HG02798 (cell line): ENCODE measurements around the gene LETM1.

Experiments
- ATAC-seq: cut with Tn5 transposase; IDR thresholded peaks from one replicate; pipeline ENCODE4 v1.9.1; 2021; ENCODE audit warnings: mild to moderate bottlenecking; ENCODE audit not compliant: unreplicated experiment, poor library complexity

LETM1 gene

DNA sequence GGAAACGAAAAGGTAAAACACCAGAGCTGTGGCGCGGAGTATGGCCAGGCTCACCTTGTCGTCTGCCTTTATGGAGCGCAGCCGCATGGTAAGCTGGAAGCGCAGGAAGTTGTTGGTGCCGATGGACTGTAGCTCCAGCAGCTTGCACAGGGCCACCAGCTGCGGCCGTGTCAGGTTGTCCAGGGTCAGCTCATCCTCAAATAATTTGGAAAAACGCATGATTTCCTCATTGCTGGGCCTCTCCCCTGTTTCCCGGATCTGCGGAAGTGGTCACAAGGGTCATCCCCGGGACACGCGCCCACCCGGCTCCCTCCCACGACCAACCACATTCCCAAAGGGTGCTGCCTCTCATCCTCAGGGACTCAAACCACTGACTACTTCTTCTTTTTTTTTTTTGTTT lies 23.3 kb downstream of the LETM1 start:
- no peak for ATAC-seq

DNA sequence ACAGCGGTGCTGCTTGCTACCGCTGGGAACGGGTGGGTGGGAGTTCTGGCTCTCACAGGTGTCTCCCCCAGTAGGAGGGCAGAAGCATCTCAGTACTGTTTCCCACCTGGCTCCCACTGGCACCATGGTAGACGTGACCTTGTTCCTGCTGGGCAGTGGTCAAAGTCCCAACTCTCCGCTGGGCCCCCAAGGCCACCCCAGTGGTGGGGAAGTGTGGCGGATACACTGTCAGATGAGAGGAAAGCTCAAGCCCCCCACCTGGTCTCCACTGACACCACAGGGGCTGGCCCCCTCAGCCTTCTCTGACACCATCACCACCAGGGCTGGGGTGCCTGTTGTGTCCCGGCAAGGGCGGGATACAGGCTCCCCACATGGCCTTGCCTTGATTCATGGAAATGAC lies 24.6 kb downstream of the LETM1 start:
- ATAC-seq: no peak

DNA sequence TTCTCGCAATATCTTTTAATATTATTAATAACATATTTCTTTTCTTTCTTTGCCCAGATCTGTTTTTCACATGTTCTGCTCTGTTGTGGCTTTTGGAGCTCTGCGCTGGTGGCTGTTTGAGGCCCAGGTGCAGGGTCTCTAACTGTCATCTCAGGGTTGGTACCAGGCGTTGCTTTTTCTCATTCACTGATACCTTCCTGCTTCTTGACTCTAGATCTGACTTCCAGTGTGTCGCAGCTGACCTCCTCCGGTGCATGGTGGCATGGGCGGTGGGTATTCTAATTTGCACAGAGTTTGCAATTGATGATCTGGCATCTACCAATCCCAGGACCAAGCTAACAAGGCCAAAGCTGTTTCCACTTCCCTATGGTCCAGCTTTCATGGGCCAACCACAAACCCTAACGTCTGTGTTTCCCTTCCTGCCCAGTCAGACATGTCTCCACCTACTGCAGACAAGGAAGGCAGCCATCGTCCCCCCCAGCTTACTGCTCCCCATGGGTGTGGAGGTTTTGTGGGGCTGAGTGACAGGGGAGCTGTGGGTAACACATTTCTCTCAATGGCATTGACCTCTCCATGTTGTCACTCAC lies 25.2 kb downstream of the LETM1 start:
- no peak for ATAC-seq

DNA sequence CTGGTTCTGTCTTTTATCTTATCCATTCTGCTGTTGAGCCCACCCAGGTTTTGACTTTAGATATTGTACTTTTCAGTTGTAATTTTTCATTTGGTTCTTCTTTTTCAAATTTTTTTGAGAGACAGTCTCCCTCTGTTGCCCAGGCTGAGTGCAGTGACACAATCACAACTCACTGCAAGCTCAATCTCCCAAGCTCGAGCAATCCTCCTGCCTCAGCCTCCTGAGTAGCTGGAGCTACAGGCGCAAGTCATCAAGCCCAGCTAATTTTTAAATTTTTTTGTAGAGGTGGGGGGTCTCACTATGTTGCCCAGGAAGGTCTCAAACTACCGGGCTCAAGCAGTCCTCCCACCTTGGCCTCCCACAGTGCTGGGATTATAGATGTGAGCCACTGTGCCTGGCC lies 25.7 kb downstream of the LETM1 start:
- ATAC-seq: no peak

DNA sequence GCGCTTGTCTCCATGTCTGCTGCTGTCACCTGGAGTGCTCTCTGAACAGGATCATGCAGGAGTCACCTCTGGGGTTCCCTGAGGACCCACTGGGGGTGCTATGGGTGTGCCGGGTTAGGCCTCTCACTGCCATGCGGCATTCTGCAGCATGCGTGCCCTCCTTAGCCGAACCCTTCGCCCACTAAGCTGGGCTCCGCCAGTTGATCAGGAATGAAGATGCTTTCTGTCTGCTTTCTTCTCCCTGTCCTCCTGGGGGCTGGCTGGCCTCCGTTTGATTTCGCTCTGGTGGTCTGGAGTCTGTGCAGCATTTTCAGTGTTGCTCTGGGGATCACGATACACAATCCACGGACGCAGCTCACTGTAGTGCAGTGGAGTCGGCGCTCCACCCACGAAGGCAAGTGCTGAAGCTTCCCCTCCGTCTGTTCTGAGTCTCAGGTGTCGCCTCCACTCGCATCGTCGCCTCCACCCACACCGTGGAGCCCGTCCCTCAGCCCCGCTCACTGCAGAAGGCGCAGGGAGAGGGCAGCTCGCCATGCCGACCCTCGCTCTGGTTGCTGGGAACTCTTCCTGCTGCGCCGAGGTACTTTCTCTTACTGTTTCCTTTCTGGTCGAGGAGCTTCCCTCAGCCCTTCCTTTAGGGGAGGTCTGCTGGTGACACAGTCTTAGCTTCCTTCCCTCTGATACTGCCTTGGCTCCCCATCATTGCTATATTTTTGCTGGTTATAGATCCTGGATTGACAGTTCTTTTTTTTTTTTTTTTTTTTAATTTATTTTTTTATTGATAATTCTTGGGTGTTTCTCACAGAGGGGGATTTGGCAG lies 29.2 kb downstream of the LETM1 start:
- no peak for ATAC-seq

DNA sequence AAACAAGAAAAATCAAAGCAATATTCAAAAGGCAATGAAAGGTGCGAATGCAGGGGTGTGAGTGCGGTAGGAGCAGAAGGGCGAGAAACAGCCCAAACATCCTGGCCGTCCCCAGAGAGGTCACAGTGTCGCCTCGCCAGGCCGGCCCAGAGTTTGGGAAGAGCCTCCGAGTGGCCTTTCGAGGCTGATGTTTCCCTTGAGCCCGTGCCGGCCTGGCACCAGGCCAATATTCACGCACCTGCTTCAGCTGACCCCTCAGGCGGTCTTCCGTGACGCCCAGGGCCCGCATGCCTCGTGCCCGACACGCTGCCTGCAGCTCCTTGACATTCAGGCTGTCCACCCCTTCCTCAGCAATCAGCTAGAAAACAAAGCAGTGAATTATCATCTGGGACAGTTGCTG lies 30.6 kb downstream of the LETM1 start:
- ATAC-seq: no peak

DNA sequence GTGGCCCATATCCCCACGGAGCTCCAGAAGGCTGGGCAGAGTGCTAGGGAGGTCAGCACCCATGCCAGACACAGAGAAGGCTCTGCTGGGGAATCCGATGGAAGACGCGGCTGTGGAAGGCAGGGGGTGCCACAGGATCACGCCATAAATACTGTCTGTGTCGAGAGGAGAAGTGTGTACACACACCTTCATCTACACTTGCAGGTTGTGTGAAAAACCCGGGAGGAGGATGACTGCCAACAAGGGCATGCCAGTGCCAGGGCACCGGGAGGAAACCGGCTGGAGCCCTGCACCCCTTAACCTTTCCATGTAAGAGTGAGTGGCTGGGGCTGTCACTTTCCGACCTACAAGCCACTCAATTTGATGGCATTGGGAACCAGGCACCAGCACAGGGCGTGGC lies 31.2 kb downstream of the LETM1 start:
- ATAC-seq: no peak

DNA sequence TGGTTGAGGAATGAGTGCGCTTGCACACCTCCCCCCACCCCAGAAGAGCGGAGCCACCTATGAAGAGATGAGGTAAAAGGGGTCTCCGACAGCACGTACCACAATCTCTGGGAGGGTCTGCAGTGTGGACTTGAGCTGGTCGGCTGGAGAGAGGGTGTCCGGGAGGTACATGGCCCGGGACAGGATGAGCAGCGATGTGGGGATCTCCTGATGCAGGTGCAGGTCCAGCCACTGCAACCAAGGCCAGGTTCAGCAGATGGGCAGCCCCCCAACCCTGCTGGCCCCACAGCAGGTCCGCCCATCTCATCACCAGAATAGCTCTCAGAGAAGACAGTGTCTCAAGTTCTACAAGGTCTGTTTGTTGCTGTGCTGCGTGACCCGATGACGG lies 32.4 kb downstream of the LETM1 start:
- ATAC-seq: no peak

DNA sequence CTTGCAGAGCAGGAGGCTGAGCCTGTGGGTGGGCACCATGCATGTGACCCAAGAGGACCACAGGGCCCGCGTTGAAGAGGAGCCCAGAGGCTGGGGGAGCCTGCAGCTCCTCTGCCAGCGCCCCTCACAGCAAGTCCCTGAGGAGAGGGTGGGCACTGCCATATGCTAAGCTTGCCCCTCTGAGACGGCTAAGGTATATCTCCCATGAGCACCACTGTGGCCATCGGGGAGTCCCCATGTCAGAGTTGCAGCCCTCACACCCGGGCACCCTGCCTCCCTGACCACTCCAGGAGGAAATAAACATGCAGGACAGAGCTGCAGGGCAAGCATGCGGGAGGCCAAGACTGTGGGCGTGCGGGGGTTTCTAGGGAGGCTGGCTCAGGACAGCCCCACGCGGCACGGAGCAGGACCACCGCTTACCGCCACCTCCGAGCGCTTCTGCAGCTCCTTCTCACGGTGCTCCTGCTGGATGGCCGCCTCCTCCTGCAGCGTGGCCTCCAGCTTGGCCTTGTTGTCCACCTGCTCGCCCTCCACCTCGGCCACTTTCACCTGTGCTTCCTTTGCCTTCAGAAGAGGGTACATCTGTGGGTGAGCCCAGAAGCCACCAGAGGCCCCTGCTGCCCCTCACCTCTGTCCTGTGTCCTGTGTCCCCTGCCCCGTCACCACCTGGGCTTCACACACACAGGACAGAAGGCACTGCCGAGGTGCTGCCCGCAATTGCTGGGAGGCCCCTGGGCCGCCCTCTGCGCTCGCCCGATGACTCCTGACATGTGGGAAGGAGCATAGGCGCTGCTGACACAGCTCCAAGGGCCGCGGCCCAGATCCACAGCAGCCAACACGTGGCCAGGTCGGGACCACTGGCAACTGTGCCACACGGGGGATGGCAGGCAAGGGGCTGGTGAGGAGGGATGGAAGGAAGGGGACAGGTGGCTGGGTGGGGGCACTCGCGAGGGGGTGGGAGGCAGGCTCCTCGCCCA lies 33.1 kb downstream of the LETM1 start:
- no peak for ATAC-seq

DNA sequence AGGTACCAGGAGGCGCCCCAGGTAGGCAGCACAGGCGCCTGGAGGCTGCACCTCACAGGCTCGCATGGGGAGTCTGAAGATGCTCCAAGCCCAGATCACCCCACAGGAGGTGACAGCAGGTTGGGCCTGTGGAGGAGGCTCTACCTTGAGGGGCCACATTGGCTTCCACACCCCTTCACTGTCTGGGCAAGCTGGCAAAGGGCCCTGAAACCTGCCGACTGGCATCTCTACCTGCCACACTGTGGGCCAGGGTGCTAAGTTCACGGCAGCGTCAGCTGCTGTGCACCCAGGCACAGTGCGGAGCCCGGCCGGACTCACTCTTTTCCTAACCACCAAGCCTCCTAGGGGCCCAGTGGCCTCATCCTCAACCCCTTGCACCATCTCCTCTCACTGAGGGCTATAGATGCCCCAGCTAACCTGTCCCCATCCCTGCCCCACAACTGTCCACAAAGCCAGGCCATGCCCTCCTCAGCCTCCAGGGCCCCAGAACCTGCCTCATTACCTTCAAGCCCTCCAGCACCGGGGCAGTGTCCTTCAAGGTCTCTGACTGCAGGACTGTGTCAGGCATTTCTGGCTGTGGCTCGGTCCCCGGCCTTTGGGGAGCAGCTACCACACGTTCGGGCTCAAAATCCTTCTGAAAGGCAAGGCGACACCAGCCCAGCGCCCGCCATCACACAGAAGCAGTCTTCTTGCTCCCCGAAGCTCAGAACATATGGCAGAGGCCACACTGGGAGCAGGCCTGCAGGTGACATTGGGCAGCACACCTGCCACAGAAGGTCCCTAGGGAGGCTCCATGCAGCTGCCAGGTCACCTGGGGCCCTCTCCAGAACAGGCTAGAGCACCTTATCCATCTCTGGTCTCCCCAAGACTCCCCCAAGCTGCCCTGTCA lies 34.0 kb downstream of the LETM1 start:
- no peak for ATAC-seq

DNA sequence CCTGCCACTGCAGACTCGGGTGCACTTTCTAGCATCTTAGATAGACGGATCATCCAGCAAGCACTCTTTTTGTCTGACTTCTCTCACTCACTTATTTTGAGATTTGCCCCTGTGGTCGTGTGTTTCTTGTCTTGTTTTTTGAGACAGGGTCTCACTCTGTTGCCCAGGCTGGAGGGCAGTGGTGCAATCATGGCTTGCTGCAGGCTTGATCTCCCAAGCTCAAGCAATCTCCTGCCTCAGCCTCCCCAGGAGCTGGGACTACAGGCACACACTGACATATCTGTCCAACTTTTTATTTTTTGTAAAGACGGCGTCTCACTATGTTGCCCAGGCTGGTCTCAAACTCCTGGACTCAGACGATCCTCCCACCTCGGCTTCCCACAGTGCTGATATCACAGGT lies 36.1 kb downstream of the LETM1 start:
- ATAC-seq: no peak

DNA sequence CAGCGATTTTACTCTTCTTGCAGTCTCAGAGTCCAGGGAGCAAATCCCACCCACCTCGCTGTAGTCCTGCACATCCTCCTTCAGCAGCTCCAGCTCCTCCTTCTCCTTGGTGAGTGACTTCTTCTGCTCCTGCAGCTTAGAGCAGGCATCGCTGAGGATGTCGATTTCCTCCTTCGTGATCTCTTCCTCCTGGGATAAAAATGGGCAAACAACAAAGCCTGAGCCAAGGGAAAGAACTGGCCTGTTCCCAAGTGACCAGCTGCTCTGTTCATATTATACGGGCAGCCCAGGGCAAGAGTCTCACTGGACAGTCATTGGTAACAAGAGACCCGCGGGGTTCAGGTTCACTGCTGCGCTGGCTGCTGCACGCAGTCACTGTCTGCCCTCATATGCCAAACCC lies 36.7 kb downstream of the LETM1 start:
- no peak for ATAC-seq

DNA sequence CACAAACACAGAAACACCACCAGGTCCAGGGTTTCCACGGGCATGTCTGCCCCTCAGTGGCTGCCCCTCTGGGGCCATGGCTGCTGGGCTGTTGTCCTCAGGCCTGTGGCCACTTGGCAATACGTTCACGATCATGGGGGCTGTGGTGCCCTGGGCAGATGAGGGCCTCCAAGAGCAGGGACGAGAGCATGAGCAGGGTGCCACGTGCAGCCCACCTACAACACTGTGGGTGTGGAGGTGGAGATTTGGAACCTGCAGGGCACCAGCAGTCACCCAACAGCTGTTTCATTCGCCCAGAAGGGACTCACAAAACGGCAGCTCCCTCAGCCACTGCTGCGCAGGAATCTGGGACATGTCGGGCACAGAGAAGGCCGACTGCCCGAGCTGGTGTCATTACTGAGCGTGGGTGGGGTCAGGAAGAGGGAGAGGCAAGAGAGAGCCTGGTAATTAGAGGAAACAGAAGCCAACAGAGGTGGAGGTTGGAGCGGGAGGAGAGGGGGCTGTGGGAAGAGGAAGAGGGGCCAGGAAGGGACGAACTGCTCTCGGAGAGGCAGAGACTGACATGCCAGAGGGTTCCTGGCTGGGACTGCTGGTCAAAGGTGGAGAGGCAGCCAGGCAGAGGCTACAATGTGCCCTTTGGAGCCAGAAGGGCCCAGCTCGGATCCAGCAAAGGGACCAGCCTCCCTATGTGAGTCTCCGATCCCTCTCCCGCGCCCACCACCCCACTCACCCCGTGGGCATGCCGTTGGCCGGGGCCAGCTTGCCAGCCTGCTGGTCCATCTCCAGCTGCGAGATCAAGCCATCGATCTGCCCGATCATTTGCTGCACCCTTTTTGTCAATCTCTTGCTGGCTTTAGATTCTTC lies 39.7 kb downstream of the LETM1 start:
- ATAC-seq: no peak

DNA sequence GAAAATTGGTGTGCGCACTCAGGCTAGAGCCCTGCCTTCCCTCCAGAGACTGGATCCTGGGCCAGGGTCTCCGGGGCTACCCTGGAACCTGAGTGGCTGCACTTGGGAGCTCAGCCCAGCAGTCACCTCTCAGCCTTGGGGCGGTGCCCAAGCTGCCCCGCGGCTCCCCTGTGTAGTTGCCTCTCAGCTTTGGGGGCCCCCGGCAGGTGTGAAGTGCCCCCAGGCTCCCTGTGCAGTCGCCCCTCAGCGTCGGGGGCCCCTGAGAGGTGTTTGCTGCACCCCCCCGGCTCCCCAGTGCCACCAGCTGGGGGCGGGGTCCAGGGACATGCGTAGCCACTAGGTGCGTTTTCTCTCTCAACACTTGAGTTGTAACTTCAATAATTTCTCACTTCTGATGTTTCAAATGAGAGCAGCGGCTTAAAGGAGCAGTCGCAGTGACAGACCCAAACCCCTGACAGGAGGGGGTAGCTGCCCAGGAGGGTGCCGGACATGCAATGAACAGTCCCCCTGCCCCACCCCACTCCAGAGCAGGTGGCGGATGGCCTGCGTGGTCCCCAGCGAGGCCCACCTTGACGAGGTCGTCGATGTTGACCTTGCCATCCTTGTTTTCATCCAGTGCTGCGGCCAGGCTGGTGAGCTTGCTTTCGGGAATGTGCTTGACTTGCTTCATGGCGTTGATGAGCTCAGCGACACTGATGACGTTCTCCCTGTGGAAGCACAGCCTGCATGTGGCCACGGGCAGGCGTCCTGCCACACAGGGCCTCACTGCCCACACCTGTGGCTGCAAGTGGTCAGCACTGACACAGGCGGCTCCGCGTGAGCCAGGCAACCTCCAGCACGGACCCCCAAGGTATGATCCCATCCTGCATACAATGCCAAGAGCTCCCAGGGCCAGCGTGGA lies 40.6 kb downstream of the LETM1 start:
- no peak for ATAC-seq

DNA sequence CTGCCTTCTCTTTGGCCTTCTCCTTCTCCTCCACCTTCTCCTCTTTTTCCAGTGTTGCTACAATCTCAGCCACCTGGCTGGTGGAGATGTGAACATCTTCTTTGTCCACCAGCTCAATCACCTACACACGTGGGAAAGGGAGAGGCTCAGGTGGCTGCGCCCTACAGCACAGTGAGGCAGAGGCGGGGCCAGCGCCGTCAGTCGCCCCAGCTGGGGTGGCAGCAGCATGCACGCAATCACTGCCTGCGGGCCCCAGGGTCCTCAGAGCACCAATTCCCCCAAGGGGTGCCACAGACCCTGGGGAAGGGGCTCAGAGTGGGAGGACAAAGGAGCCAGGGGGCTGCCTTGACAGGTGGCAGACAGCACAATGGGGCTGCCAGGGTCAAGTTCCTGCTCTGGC lies 41.5 kb downstream of the LETM1 start:
- no peak for ATAC-seq

DNA sequence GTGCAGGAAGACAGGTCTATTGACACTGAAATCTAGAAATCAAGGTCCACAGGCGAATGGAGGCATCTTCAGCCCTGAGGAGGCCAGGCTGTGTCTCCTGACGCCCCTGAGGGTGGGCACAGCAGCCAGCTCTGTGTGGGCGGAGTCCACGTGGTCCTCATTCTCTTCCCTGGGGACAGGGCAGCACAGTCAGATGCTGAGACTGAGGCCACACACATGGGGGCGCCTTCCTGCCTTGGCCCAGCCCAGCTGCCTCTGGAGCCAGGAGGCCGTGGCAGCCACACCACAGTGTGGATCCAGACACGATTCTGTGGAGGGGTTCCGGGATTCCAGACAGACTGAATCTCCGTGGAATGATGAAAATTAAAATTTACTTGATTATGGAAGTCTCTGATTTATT lies 42.0 kb downstream of the LETM1 start:
- no peak for ATAC-seq

DNA sequence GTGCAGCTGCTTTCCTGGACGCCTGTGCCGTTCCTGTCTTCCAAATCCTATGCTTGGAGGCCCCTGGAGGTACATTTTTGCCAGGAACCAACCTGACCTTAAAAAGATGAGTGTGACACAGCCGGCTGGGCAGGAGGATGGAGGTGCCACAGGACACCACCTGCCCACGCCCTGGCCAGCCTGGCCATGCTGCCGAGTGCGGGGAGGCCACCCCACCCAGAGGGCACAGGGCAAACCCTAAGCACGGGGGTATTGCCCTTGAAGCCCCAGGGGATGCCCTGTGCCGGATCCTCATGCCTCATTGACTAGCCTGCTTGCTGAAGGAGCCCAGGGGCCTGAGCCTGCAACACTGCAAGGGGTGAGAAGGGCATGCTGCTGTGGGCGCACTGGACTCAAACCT lies 42.7 kb downstream of the LETM1 start:
- ATAC-seq: no peak

DNA sequence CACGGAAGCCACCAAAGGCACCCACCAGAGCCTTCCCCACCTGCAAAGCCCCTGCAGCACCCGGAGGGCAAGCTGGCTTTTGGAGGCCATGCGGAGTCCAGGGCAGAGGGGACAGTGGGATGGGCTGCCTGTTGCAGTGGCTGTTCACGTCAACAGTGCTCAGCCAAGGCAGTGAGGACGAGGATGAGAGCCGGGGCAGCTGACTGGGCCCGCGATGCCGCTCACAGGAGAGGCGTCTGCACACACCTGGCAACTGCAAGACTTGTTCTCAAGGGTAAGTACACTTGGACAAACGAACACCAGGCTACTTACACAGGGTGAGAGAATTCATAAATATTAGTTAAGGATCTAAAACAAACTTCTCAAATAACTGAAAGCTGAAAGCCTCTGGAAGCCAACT lies 43.2 kb downstream of the LETM1 start:
- ATAC-seq: no peak
